DMS 273 (cell line): Measurements from ENCODE around the gene SARDH.

Experiments
- DNase-seq: peaks from one replicate; lab custom pipeline; 2025; ENCODE audit not compliant: unreplicated experiment; lab: John Stamatoyannopoulos, UW

The SARDH gene

DNA sequence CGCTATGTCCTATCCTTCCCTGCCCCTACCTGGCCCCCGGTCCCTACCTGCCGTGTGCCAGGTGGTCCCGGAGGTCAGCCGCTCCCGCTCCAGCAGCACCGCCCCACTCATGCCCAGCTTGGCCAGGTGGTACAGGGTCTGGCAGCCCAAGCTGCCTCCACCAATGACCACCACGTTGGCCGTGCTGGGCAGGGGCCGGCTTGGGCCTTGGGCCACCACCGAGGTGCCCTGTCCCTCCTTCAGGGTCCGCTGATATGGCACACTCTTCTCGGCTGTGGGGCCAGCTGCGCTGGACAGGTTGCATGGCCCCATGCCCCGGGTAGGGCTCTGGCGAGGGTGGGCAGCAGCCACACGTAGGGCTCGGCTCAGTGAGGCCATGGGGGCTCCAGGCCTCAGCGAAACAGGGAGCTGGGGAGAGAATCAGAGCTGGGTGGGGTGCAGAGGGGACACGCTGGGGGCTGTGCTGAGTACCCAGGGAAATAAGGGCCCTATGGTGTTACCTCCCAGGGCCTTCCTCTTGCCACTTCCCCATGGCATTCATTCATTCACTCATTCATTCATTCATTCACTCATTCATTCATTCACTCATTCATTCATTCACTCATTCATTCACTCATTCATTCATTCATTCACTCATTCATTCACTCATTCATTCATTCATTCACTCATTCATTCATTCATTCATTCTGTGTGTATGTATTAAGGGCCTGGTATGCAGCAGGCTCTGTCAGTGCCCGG is 4.2 kb downstream of the SARDH start:
- DNase-seq = no peak

DNA sequence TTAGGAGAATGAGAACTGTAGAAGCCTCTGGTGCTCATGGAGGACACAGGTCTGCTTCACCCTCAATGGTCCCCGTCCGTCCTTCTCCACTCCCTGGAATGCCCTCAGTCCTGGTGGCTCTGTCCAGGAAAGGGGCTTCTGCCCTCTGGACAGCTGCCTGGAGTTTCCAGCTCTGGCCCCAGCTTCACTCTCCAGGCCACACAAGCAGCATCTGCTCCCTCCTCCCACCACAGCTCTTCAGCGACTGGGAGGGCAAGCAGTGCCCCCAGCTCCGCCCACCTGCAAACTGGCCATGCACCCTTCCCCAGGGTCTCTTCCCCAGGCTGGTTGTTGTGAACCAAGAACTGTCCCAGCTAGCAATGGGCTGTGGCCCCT is 4.7 kb downstream of the SARDH start:
- DNase-seq = peak; percentile 34

DNA sequence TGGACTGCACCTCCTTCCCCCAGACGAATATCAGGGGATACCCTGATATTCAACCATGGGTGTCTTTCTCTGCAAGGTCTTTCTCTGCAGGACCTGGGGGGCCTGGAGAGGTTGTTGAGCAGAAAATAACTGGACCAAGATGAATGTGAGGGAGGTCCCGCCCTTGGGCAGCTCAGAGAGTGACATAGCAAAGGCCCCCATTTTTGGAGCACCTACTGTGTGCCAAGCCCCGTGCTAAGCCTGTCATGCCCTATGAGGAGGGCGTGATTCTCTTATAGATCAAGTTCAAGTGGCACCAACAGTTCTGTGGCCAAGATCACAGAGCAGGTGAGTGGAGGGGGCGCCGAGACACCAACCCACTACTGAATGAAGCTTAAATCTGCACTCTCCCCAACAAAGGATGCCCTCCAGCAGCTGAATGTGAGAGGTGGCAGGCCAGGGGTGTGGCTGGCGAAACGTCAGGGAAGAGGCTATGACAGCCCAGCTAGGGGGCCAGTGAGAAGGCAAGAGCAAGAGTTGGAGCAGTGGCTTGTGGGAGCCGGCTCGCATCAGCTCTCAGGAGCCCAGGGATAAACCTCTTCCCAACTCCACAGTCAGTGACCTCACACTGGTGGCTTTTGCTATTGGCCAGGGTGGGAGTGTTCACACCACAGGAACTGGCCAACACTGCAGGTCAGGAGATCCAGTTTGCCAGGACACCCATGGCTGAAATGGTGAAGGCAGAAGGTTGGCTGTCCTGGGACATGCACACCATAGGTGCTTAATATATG is 5.3 kb downstream of the SARDH start:
- DNase-seq = no peak

DNA sequence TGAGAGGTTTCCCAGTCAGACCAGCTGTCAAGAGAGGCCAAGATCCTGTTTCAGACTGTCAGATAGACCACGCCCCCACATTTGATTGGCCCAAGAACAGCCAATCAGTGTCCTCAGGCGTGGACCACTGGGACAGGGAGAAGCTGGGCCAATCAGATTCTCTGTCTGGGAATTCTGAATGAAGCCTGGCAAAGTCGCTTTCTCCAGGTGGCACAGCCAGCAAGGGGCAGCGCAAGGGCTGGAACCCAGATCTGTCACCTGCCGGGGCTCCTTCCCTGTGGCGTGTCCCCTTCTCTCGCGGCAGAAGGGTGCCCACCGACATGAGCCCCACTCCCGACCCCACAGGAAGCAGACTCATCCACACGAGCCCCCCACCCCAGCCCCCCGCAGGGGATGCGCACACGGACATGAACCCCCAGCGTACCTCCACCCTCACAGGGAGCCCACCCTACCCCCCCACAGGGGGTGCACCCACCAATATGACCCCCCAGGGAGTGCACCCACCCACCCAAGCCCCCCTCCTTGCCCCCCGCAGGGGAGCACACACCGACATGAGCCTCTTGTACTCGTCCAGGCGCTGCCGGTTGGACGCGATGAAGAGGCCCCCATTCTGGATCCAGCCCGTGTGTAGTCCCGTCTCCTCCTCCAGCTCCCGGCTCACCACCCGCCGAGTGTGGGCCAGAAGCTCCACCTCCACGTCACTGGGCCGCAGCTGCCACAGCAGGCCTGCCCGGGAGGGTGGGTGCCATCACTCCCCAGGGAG is 6.1 kb downstream of the SARDH start:
- peak; percentile 95 for DNase-seq

DNA sequence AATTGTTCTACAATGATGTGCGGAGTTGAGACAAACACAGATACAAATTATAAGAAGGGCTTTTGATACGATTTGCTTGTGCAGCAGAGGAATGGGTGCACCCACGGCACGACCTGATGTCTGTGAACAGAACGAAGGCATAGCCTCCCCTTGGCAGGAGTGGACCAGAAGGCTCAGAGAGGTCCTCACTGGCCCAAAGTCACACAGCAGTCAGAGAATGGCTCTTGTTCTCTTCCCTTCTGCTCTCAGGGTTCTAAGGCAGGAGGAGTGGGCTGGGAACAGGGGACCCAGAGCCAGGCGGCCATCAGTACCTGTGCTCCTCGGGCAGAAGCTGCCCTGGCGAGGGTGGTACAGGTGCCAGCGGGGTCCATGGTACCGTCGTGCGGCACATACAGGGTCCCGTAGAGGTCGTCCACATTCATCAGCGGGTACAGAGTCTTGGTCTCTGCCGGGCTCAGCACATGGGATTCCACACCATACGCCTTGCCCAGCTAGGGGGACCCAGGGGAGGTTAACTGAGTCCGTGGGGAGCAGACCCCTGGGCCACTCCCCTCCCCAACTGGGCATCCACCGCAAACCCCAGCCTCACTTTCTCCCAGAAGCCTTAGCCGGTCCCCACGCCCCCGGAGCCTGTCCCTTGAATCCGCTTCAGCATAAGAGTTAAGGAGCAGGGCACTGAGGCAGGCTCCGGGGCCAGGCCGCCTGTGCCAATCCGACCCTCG is 7.0 kb downstream of the SARDH start:
- DNase-seq = no peak

GRCh38 chr9:133729617-133730281 is 8.4 kb downstream of the SARDH start:
- DNase-seq = no peak

GRCh38 chr9:133728856-133729616 is 9.1 kb downstream of the SARDH start:
- DNase-seq = no peak

DNA sequence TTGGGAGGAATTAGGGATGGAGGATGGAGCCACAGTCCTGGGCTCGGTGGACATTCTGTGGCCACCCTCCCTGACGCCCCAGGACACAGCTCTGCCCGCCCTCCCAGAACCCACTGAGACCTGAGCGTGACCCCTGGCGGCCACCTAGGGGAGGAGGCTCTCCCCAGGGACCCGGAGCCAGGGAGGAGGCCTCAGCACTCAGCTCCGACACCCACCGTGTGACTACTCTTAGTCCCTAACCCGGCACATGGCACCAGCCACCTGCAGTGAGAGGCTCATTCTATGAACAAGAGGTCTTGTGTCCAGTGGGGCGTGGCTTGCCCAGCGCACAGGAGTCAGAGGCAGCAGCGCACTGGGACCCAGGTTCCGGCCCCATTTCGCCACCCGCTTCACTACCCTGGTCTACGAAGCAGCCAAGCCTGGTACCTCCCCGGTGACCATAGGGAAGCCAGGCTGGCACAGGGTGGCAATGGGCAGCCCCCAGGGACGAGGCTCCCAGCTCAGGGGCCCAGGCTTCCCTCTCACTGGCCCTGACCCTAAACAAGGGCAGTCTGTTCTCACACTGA is 10.2 kb downstream of the SARDH start:
- no peak for DNase-seq

DNA sequence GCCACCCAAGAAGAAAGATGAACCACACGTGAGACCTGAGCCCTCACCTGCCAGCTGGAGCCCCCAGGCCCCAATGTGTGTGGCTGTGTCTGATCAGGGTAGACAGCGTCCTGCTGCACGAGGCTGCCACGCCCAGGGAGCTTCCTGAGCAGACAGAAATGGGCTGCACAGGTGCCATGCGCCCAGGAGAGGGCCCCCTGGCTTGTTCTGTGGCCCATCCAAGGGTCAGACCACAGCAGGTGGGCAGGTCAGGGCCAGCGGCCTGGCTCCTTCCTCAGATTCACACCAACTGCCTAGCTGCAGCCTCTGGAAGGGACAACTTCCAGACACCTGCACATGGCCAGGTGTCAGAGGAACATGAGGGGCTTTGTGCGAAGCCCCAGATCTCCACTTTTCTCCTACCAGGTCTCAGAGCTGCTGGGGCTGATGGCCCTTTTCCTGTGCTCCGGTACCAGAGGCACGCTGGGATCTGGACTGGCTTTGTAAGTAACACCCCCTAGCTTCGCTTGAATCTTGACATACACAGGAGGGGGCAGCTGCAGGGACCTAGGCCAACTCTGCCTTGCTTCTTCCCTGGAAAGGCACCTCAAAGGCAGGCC is 10.8 kb downstream of the SARDH start:
- no peak for DNase-seq

GRCh38 chr9:133726401-133727276 is 11.5 kb downstream of the SARDH start:
- DNase-seq = peak; percentile 77

GRCh38 chr9:133725886-133726285 is 12.3 kb downstream of the SARDH start:
- DNase-seq = no peak

DNA sequence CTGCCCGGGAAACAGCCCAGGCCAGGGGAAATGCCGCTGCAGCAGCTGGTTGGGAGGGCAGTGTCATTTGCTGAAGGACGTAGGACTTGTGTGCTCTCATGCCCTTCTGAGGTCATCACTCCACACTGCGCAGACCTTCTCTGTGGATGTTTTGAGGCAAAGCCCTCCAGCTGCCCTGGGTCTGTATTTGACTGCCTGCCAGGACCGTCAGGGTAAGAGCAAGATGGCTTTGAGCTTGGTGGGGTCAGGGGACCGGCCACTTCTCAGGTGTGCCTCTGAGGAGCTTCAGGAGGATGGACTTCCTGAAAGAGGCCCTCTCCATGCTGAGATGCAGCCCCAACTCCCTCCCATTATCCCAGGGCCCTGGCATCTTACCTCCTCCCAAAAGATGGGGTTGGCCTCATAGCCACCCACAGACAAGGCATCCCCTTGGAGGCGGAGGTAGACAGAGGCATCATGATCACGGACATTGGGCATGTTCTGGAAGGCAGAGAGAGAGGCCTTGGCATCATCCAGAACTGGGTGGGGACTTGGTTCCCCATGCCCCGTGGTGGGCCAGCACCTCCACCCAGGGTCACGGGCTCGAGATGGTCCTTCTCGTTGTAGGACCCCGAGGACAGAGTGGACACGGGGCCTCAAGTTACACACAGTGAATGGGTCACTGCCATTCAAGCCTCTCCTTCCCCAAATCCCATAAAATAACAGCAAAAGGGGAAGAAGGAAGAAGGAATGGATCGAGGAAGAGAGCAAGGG is 19.4 kb downstream of the SARDH start:
- no peak for DNase-seq

GRCh38 chr9:133717113-133718031 is 20.8 kb downstream of the SARDH start:
- no peak for DNase-seq

- no peak for DNase-seq
Measured at GRCh38 chr9:133716564-133717112, 21.5 kb downstream of the SARDH start.

DNA sequence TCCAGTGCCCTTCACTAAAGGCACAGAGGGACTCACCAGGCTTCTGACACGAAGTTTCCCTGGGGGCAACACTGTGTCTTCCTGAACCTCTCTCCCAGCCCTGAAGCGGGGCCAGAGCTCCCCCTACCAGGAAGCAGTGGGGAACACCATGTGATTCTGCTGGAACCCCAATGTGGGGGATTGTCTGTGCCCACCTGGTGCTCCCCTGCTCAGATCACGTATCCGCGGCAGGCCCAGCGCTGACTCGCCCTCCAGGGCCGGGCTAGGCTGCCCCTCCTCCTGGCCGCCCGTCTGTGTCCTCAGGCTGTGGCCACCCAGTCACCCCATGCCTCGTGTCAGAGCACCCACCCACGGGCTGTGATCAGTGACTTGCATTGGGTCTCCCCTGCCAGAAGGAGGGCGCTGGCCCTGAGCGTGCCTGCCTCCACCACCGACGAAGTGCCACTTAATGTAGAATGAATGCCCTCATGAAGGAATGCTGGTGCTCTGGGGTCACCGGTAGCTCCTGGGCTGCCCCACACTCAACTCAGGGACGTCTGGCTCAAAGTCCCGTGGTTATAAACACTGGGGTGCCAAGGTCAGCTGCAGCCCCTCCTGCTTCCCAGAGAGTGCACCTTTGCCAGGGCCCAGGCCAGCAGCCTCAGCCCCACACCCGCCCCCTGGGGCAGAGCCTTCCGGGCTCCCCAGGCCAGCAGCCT is 22.1 kb downstream of the SARDH start:
- peak; percentile 59 for DNase-seq
